ENCODE data around the gene COX6A2.

COX6A2 gene

DNA sequence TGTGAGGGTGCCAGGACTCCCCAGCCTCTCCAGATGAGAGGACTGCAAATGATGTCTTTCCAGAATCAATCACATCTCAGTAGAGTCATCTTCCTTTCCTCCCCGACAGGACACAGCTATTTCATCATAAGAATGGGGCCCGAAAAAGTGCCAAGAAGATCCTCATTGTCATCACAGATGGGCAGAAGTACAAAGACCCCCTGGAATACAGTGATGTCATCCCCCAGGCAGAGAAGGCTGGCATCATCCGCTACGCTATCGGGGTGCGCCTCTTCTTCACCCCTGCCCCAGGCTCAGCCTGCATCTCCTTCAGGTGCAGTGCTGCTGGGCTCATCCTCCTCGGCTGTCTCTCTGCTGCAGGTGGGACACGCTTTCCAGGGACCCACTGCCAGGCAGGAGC lies 20.8 kb downstream of the COX6A2 start:
- DNase-seq = no peak

DNA sequence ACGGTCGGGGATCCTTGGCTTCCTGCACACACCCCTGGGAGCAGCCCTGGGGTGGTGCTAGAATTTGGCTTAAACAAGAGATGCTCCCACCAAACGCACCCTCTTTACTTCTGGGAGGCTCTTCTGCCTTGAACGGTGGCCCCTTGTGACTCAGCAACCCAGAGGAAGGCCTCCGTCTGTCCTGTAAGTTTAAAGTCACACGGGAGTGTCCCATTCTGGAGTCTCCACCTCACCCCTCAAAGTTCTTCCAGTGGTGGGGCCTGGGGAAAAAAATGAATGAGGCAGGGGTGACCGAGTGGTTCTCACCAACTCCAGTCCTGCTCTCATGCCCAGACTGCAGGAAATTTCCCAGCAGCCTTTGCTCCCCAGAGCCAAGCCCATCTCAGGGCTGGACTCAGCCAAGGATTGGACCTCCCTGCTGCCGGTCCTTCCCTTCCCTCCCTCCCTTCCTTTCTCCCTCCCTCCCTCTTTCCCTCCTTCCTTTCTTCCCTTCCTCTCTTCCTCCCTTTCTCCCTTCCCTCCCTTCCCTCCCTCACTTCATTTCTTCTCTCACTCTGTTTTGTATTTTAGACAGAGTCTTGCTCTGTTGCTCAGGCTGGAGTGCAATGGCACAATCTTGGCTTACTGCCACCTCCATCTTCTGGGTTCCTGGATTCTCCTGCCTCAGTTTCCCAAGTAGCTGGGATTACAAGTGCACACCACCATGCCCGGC lies 23.7 kb downstream of the COX6A2 start:
- no peak for DNase-seq

DNA sequence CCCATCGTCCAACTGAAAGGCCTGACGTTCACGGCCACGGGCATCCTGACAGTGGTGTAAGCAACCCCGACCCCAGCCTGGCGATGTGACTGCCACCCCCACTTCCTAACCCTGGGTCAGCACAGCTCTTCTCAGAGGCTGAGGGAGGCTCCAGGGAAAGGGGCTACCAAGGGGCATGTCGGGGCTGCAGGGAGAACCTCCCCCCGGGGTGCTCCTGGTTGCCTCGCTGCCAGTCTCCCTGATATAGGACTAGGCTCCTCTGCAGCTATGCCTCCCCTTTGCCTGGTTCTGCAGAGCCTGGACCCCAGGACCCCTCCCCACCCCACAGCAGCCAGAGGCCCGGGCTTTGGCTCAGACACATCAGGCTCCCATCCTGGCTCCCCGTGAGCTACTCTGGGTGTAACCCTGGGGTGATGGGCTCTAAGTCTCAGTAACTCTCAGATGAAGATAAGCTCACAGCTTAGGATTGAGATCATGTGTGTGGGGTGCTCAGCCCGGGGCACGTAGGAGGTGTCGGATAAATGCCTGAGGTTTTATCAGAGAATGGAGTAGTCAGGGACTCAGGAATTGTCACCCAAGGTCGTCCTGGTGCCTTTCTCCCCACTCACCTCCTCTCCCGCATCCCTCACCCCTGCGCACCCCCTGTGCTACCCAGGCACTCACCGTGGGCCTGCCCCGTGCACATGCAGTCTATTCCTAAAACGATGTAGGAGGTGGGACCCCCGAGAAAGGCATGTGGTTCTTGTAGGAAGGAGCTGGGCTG lies 24.4 kb downstream of the COX6A2 start:
- no peak for DNase-seq

DNA sequence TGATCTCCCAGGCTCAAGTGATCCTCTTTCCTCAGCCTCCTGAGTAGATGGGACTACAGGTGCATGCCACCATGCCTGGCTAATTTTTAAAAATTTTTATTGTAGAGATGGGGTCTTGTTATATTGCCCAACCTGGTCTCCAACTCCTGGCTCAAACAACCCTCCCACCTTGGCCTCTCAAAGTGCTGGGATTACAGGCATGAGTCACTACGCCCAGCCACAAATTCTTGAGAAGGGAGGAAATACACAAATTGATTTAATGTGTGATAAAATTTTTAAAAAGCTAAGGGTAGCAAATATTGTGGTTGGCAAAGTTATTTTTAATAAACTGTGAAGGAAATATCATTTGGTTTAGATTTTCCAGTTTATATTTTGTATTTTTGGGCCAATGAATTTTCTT lies 25.5 kb downstream of the COX6A2 start:
- no peak for DNase-seq

DNA sequence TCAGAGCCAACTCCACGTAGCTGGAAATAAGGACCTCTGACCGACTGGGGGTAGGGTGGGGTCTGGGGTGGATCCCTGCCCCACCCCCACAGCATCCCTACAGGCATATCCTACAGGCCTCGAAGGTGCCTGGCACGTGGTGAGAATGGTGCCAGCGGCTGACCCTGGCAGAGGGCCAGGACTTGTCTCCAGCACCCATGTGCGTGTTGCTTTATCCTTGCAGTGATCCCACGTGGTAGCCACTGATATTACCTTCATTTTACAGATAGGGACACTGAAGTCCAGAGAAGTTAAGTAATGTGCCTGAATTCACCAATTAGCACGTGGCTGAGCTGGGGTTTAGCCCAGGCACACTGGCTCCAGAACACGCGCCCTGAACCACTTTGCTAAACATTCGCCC lies 26.7 kb downstream of the COX6A2 start:
- DNase-seq = no peak

DNA sequence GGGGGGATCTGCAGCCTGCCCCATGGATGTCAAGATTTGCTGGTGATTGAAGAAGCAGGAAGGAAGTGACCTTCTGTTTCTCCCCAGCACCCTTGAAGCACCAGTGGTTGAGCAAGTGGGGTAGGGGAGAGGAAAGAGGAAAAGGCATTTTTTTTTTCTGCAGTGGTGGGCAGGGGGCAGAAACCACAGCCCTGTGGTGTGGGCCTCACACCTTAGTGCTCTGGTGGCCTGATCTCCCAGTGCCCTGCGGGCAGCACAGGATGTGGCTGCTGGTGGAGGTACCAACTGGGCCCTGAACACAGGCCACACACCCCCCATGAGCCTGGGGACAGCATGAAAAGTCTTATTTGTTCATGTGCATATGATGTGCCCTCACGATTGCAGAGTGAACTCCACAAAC lies 28.0 kb downstream of the COX6A2 start:
- no peak for DNase-seq

DNA sequence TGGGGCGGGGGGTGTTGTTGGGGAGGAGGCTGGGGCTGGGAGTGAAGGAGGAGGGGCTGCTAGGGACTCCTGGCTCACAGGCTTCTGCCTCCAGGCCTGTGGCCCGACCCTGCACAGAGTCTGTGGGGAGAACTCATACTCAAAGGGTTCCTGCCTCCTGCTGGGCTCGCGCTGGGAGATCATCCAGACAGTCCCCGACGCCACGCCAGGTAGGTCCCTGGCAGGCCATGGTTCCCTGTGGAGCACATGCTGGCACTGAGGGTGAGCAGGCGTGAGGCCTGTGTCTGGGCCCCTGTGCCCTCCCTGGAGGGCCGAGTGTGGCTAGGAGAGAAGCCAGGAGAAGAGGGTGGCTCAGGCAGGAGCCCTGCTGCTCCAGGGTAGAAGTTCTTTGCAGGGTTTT lies 30.5 kb downstream of the COX6A2 start:
- no peak for DNase-seq

DNA sequence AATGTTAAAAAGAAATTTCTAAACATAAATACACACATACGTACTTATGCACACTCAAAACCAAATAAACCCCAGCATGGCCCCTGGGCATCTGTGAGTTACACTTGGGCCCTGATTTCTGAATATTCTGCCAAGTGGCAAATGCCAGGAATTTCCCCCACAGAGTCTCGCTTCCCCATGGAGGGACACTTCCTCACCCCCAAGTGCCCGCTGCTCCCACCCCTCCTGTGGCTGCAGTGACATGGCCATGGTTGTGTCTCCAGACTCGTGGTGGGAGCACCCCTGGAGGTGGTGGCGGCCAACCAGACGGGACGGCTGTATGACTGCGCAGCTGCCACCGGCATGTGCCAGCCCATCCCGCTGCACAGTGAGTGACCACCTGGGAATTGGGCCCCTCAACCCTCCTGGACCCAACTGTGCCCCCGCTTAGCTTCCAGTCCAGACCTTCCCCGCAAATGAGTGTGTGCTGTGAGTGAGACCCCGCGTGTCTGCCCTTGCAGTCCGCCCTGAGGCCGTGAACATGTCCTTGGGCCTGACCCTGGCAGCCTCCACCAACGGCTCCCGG lies 31.0 kb downstream of the COX6A2 start:
- DNase-seq = no peak

DNA sequence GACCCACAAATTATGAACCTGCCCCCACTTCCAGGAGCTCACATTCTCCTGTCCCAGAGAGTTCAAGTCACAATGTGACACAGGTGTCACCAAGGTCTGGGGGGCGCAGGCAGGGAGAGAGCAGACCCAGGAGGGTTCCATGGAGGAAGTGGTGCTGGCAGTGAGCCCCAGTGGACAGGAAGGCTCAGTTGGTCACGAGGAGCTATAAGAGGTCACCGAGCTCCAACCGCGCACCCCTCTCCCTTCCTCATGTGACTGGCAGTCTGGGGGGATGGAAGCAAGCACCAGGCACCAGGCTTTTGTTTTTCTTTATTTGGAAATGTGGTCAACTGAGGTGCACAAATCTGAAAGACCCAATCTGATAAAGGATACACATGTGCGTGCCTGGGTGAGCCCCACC lies 32.5 kb downstream of the COX6A2 start:
- DNase-seq = no peak

DNA sequence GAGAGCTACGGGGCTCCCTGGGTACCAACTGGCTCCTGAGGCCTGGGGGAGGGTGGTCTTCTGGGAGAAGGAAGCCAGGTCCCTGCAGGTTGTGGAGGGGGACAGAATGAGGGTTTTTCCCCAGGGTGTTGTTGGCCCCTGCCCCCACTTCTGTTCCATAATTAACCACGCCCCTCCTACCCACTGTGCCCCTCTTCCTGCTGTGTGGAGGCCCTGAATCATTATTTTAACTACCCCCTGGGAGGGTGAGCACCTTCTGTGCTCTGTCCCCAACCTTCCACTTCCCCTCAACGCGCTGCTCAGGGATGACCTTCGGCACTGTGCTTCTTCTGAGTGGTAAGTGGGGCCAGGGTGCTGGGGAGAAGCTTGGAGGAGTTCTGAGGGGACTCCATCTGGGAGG lies 35.1 kb downstream of the COX6A2 start, which contains the start of gene ITGAD:
Gene ITGAD, plus strand, starts transcription at position 280 of the 400 bp plus-strand sequence. Its CDS starts 26 bp downstream, at position 306.
- no peak for DNase-seq

DNA sequence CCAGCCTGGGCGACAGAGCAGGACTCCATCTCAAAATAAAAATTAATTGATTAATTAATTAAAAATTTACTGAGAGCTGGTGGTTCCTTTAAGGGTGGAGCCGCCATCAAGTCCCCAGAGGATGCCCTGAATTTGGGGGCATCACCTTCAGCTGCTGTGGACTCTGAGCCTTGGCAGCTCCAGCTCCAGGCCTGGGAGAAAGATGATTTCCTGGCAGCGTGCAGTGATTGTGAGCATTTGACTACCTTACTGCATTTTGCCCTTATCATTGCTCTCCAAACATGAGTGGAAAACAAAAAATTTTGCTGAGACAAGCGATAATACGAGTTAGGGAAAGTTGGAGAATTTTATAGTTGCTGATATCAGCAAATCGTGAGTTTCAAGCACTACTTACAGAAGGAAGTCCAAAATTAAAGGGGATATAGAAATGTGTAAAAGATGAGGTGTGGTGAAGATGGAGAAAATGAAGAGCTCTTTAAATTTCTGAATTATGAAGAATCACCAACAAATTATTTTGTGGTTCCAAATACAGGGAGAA lies 37.6 kb downstream of the COX6A2 start:
- DNase-seq = no peak

DNA sequence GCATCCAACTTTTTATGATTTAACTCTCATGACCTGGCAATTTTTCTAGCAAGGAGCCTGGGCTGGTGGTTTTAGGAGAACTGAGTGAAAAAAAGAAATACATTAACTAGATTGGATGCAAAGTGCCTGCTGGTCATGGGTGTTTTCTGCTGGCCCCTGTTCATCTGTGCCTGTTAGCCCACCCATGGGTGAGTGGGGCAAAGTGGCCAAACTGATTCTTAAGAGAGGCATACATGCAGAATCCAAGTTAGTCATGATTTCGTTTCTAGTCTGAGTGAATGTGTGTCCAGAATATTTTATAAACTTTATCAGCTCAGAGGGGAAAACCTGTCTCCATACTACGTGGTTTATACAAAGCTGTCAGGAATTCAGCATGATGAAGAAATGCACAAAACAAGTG lies 39.6 kb downstream of the COX6A2 start:
- DNase-seq = no peak

DNA sequence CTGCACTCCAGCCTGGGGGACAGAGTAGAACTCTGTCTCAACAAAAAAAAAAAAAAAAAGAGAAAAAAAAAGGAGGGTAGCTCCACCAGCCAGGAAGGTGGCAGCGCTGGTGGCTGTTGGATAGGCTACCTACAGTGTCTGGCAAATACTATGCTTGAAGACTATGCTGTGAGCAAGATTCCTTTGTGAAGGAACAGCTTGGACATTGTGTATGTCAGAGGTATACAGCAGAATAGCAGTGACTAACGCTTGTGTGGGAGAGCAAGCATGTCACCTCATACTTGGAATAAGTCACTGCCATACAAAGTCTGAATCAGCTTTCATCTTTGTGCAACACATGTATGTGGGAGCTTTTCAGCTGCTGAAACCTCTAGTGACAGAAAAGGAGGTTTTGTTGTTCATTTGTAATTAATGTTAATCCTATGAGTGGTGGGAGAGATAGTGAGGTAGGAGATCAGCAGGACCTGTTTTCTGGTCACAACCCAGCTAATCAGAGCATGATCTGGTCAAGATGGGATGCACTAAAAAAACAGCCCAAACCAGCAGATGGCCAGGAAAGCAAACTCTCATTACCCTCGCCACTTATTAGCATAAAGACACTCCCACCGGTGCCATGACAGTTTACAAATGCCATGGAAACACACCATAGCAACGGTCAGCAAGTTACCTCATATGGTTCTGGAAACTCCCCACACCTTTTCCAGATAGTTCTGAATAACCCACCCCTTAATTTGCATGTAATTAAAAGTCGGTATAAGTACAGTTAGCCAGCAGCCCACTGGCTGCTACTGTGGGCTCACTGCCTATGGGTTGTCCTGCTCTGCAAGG lies 41.8 kb downstream of the COX6A2 start:
- DNase-seq = no peak

DNA sequence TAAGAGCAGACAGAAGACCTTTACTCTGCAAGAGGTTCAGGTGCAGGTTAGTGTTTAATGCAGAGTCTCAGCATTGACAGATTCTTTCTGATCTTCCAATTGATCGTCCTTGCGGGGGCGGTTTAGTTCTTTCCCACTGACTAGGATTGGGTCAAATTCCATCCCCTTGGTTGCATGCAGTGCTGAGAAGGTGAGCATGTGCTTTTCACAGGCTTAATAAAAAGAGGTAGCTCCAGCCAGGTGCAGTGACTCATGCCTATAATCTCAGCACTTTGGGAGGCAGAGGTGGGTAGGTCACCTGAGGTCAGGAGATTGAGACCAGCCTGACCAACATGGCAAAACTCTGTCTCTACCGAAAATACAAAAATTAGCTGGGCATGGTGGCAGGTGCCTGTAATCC lies 42.5 kb downstream of the COX6A2 start:
- no peak for DNase-seq

DNA sequence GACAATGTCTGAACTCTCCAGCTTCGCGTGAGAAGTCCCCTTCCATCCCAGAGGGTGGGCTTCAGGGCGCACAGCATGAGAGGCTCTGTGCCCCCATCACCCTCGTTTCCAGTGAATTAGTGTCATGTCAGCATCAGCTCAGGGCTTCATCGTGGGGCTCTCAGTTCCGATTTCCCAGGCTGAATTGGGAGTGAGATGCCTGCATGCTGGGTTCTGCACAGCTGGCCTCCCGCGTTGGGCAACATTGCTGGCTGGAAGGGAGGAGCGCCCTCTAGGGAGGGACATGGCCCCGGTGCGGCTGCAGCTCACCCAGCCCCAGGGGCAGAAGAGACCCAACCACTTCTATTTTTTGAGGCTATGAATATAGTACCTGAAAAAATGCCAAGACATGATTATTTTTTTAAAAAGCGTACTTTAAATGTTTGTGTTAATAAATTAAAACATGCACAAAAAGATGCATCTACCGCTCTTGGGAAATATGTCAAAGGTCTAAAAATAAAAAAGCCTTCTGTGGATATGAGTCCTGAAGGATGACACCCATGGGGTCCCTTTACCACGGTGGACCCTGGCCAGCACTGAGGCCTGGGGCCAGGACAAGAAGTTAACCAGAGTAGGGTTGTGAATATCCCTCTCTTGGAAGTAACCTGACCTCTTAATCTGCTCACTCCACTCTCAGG lies 45.5 kb downstream of the COX6A2 start:
- no peak for DNase-seq

DNA sequence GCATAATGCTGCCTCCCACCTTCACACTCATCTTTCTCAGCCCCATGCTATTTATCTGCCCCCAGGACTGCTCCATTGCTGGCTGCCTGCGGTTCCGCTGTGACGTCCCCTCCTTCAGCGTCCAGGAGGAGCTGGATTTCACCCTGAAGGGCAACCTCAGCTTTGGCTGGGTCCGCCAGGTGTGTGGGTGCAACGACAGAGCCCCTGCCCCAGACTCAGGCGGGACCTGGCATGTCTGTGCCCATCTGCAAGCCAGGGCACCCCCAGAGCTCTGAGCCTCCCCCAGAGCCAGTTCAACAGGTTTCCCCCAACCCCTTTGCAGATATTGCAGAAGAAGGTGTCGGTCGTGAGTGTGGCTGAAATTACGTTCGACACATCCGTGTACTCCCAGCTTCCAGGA lies 48.0 kb downstream of the COX6A2 start:
- DNase-seq = no peak

Measured in cerebellar nuclear complex (tissue), 1 donor.